HG03342 (cell line): ENCODE results near the gene COL13A1.

Experiments
- ATAC-seq: cut with Tn5 transposase; IDR thresholded peaks from one replicate; pipeline ENCODE4 v1.9.1; 2021; ENCODE audit warnings: mild to moderate bottlenecking, moderate library complexity; ENCODE audit not compliant: unreplicated experiment

COL13A1 gene

GRCh38 chr10:69801434-69802315 is at the start of gene COL13A1:
TSS of gene COL13A1 (plus strand) at chr10:69801906. CDS start at chr10:69802424, 518 bp downstream.
- no peak for ATAC-seq

GRCh38 chr10:69752479-69752878 is 49.2 kb upstream of the COL13A1 start:
- ATAC-seq, result no peak

- ATAC-seq, result no peak
Observed at GRCh38 chr10:69756279-69756678, 45.4 kb upstream of the COL13A1 start.

- ATAC-seq, result no peak
Observed at GRCh38 chr10:69757206-69757552, 44.5 kb upstream of the COL13A1 start.

- ATAC-seq, result no peak
Observed at GRCh38 chr10:69757553-69758309, 44.0 kb upstream of the COL13A1 start.

- ATAC-seq, result no peak
Observed at GRCh38 chr10:69758310-69758728, 43.4 kb upstream of the COL13A1 start.

- no peak for ATAC-seq
Observed at GRCh38 chr10:69759641-69760040, 42.1 kb upstream of the COL13A1 start.

GRCh38 chr10:69760072-69760471 is 41.6 kb upstream of the COL13A1 start:
- ATAC-seq, result no peak

- ATAC-seq, result no peak
Observed at GRCh38 chr10:69761320-69761719, 40.4 kb upstream of the COL13A1 start.

GRCh38 chr10:69766161-69766910 is 35.4 kb upstream of the COL13A1 start:
- ATAC-seq, result no peak

GRCh38 chr10:69767793-69768192 is 33.9 kb upstream of the COL13A1 start:
- no peak for ATAC-seq

GRCh38 chr10:69768386-69768785 is 33.3 kb upstream of the COL13A1 start:
- no peak for ATAC-seq

GRCh38 chr10:69769395-69769992 is 32.2 kb upstream of the COL13A1 start:
- ATAC-seq, result no peak

- no peak for ATAC-seq
Observed at GRCh38 chr10:69772933-69773704, 28.6 kb upstream of the COL13A1 start.

GRCh38 chr10:69774596-69774995 is 27.1 kb upstream of the COL13A1 start:
- no peak for ATAC-seq

- ATAC-seq, result no peak
Observed at GRCh38 chr10:69780077-69780476, 21.6 kb upstream of the COL13A1 start.

- no peak for ATAC-seq
Observed at GRCh38 chr10:69781576-69781975, 20.1 kb upstream of the COL13A1 start.

- ATAC-seq, result no peak
Observed at GRCh38 chr10:69783515-69783914, 18.2 kb upstream of the COL13A1 start.

- no peak for ATAC-seq
Observed at GRCh38 chr10:69786791-69787190, 14.9 kb upstream of the COL13A1 start.

- ATAC-seq, result no peak
Observed at GRCh38 chr10:69787681-69788080, 14.0 kb upstream of the COL13A1 start.
